GM18502 (cell line): ENCODE data around the gene FBXO24.

ENCODE experiments used
- ATAC-seq: cut with Tn5 transposase; IDR thresholded peaks from one replicate; pipeline ENCODE4 v1.9.1; 2021; ENCODE audit warnings: mild to moderate bottlenecking; ENCODE audit not compliant: unreplicated experiment, poor library complexity

FBXO24 gene

DNA sequence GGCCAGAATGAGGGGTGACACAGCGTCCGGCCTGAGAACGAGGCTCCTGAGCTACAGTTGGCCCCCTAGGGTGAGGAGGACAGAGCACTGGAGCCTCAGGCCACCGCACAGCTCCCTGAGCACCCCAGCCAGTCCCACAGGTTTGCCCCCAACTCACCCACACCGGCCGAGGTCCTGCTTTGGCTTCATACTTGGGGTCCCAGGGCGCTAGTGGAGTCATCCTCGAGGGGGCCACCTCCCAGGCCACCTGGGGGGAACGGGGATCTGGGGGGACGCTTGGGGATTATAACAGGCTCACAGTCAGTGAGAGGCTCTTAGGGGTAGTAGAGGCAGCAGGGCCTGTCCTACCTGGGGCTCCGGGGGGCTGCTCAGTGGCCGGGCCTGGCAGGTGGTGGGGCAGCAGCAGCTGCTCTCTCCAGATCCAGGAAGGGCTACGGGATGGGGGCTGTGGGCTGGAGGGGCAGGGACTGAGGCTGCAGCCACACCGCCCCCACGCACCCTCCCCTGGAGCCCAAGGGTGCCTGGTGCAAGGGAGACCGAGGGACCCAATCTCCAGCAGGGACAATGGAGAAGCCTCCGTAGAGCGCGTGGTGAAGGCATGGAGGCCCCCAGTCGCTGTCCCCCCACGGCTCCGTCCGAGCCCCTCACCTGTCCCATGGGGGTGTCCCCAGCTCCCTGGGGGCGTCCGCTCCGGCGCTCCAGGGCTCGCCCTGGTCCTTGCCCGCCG lies 13.0 kb upstream of the FBXO24 start:
- no peak for ATAC-seq

DNA sequence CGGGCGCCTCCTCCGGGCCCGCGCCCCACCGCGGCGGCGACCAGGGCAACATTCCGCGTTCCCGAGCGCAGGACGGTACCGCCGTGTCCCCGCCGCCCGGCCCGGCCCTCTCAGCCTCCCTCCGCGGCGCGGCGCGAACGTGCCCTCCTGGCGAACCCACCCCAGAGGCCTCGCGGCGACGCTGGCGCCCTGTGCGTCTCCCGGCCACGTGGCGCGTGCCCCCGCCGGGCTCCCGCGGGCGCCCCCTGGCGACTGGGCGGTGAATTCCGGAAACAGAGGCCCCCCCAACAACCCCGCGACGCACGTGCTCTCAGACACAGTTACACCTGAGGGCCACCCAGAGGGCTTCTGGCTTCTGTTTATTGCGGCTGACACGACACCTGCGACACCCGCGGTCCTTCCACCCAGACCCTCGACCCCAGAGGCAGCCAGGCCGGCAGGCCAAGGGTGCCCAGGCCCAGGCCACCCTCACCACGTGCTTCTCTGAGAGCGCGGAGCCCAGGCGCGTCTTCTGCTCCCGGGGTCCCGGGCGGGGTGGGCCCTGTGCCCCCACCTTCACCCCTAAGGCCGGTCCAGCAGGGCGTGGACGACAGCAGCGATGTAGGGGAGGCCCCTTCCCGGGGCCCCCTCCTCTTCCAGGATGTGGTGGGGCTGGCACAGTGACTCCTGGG lies 12.3 kb upstream of the FBXO24 start, which contains the start of gene SAP25:
SAP25 (minus strand) TSS at position 210 of the 671 bp plus-strand sequence; CDS start at position 52, 158 bp downstream.
- ATAC-seq = no peak

DNA sequence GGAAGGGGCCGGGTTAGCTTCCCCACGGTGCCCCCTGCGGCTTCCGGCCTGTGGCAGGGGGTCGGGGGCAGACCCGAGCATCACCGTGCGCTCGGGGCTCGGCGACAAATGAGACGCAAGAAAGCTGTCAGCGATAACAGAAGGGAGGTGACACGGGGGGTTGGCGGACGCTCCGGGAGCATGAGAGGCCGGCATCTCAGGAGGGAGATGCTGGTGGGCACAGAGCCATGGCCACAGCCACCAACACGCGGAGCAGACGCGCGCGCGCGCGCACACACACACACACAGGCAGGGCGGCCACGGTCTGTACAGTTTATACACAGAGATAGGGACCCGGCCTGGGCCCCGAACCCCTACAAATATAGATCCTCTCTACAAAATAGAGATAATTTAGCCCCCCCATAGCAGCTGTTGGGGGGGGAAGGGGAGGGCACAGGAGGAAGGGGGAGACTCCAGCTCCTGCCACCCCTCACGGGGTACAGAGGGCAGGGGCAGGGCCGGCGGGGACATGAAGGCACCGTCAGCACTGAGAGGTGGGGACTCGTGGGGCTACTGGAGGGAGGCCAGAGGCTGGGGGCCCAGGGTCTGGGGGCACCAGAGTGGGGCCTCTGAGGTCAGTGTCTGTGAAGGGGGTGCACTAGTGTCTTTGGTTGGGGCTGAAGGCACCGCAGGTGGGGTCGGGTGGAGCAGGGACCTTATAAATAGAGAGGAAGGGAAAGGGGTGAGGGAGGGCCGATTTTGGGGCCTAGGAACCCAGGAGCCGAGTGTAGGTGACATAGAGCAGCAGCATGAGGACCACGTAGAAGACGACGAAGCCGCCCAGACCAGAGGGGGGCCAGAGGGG lies 11.5 kb upstream of the FBXO24 start:
- no peak for ATAC-seq

DNA sequence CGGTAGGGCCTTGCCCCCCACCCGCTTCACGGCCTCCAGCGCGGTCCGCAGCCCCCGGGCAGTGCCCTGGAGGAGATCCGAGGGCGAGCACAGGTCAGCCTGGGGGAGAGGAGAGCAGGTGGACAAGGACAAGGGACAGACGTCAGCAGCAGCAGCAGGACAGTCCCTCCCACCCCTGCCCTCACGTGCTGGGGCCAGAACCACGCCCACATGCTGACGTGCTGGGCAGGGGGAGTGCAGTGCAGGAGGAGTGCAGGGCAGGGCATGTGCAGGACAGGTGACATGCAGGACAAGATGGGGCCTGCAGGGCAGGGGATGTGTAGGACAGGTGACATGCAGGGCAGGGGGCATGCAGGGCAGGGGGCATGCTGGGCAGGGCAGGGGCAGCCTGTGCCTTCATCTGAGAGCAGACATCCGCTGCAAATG lies 10.9 kb upstream of the FBXO24 start:
- ATAC-seq = no peak

DNA sequence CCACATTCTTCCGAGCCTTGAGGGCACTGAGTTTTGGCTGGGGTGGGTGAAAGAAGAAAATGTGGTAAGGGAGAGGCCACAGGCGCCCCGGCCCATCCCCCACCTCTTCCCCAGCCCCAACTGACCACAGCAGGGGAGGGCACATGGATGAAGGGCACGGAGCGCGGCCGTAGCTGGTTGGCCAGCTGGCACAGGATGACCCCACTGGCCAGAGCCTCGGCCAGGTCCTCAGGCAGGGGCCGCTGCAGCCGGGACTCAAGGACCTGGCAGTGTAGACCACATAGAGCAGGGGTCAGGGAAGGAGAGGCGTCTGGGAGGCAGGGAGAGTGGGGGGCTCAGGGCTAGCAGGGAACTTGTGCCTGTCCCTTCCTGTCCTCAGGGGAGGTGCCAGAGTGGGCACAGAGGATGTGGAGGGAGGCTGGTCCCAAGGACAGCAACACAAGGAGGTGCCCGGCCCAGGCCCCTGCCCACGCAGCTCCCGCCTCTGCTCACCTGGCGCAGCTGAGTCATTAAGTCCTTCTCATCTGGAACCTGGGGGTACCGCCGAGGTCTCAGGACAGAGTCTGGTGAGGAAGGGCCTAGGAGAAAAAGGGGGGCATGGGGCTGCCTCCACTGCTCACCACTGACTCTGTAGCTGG lies 10.3 kb upstream of the FBXO24 start:
- ATAC-seq = no peak

GRCh38 chr7:100576384-100576993 lies 9.6 kb upstream of the FBXO24 start:
- no peak for ATAC-seq

- no peak for ATAC-seq
Observed at GRCh38 chr7:100577103-100577502, 9.0 kb upstream of the FBXO24 start.

- no peak for ATAC-seq
Observed at GRCh38 chr7:100577507-100577906, 8.6 kb upstream of the FBXO24 start.

DNA sequence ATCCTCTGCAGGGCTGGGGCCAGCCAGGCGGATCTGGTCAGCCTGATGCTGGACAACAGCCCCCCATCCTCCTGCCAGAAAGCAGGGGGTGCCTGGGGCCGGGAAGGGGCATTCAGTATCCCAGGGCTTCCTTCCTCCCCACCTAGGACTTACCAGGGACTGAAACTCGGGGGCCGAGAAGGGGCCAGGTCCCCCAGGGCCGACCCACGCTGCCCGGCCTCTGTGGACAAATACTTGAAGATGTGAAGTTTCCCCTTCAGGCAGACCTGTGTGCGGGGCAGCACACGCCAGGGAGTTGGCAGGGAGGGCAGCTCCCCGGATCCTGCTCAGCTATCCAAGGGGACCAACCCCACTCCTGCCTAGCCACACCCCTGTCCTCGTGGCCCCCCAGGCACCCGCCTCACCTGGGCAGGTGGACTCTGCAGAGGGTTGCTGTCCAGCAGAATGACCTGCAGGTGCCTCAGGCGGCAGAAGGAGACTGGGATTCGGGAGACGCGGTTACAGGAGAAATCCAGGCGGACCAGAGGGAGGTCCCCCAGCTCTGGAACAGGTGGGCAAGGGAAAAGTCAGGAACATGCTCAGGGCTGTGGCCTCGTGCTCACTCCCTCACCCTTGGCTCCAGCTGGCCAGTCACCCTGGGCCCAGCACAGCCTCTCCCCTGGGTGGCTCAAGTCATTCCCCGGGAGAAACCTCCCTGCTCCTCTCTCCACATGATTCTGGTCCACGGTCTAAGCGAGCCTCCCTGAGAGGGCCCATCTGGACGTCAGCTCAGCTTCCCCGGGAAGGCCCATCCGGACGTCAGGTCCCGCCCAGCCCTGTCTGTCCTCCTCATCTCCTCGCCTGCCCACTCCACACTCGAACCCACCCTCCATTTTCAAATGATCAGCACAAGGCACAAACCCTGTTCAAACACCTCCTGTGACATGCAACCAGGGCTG lies 7.6 kb upstream of the FBXO24 start:
- ATAC-seq = no peak

DNA sequence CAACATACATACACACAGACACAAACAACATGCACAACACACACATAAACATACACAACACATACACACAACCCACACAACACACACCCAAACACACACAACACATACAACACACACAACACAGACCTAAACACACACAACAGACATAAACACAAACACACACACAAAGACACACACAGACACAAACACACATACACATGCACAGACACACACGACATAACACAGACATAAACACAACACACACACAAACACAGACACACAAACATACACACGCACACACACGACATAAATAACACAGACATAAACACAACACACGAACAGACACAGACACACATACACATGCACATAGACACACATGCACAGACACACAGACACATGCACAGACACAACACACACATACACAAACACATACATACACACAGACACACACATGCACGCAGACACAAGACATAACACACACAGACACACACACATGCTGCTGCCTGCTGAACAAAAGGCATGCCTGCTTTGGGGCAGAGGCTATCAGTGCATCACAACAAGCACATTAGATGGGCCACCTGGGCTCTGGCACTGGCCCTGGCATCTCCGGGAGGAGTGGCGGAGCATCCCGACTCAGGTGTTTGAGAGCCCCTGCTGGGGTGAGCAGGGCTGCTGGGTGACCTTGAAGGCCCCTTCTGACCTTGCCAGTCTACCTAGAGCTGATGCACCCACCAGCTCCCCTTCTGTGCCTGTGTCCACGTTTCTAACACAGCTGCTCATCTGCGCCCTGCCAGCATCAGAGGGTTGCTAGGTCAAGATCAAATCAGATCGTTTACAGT lies 5.5 kb upstream of the FBXO24 start:
- ATAC-seq = no peak

- ATAC-seq = no peak
Observed at GRCh38 chr7:100582041-100582579, 4.0 kb upstream of the FBXO24 start.

GRCh38 chr7:100582650-100583049 lies 3.5 kb upstream of the FBXO24 start:
- ATAC-seq = no peak

DNA sequence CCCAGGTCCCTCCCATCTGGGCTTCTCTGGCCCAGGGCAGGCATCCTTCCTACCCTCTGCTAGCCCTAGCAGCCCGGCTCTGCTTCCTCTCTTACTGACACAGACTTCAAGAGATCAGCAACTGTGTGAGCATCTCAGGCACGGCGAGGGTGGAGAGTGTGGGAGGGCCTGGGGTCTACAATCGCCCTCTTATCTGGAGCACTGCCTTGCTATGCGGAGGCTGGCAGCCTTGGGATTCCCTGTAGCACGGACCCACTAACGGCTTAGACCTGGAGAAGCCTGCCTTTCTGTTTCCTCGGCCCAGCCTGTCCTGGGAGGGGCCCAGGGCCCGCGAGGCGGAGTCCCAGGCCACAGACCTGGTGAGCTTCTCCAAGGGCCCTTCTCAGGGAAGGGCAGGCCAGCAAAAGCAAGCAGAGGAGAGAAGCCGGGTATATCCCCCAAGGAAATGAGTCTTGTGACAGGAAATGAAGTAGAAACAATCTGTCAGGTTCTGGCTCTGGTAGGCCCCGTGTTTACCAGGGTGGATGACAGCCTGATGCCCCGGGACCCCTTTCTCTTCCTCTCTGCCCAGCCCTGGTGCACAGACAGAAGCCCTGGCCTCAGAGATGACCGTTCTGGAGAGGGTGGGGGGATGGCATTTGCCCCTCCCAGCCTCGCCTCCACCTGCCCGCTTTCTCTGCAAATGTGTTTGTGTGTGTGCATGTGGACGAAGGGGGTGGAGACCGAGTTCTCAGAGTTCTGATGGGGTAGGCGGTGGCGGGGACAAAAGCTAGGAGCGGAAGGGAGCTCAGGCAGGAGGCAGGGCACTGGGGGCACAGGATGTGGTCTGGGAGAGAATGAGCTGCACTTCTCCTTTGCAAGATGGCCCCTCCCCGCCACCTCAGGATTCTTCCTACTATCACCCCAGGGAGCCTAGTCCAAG lies 2.7 kb upstream of the FBXO24 start:
- ATAC-seq = no peak

DNA sequence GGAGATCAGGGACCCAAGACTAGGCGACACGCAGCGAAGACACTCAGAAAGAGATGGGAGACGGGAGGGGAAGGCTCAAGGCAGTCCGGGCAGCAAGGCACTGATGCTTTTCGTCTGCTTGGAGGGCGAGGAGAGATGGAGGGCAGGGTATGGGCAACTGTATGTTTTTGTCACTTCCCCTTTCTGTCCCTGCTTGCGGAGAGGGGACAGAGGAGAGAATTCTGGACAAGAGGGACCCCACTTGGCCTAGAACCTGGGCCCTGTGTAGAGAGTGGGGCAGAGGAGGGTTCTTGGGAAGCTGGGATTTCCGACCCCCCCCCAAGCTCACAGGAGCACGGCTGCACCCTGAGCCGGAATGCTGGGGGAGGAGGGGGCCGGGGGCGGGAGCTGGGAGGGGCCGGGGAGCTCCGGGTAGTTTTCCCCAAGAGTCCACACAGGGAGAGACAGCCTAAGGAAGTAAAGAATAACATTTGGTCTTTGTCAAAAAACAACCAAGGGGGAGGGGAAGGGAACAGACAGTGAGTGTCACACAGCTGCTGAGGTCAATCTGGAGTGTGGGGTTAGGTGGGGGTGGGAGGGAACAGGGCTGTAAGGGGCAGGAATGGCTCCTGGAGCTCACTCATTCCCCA lies 2.0 kb upstream of the FBXO24 start:
- no peak for ATAC-seq

DNA sequence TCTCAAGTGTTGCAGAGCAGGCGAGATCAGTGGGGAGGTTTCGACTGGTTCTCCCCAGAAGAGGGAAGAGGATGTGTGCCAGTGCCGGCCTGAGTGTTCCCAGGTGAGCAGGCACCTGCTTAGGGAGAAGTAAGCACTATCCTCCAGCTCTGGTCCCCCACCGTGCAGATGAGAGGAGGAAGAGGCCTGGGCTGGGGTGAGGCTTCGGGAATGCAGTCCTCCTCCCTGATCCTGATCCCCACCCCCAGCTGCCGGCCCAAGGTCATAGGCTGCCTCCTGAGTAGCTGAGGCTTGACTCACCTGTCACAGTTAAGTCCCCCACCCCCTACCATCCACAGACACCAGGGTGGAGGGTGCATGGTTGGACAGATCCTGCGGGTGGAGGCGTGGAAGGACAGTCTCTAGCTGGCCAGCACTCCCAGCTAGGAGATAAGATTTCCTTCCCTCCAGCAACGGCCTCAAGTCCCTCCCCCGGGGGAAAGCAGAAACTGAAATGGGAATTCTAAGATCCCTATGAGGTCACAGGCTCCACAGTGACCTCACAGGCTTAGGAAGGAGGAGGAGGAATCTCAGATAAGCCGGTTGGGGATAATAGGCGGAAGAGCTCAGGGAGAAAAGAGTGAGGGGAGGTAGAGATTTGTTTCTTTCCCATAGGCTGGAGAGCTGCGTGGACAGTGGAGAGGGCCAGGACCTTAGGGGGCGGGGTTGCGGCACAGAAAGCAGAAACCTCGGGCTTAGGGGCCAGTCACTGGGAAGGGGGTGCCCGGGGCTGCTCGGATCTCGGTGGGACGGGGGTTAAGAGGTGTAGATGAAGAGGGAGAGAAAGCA lies 1.2 kb upstream of the FBXO24 start:
- ATAC-seq = no peak
